GM21515 (cell line): ENCODE results near the gene CLTCL1.
"Not testable (repeated sequence)": the region's sequence is repeated elsewhere in the genome, so short reads cannot be mapped to it uniquely, and the experiment has no call there.

Experiments used
- ATAC-seq: cut with Tn5 transposase; IDR thresholded peaks from one replicate; pipeline ENCODE4 v1.9.1; 2021; ENCODE audit not compliant: unreplicated experiment

CLTCL1 gene

DNA sequence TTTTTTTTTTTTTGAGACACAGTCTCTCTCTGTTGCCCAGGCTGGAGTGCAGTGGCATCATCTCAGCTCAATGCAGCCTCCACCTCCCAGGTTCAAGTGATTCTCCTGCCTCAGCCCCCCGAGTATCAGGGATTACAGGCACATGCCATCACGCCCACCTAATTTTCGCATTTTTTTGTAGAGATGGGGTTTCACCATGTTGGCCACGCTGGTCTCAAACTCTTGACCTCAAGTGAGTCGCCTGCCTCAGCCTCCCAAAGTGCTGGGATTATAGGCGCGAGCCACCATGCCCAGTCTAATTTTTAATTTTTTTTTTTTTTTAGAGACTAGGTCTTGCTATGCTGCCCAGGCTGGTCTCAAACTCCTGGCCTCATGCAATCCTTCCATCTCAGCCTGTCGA is 35.2 kb downstream of the CLTCL1 start:
- ATAC-seq: not testable (repeated sequence)

DNA sequence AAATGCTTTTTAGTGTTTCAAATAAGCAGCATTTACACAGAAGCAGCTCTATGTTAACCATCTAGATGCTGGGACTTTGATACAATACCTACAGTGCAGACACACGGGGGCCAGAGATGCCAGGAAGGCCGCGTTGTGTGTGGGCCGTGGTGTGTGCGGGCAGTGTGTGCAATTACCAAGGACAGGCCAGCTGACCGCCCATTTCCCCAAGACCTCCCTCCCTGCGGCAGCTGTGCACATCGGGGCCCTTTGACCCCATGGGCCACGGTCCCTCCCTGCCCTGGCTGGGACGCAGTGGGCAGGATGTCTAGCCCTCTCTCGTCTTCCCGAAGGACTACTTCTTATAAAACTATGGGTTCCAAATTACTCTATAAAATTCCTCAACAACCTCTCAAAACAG is 38.4 kb downstream of the CLTCL1 start:
- ATAC-seq: no peak

DNA sequence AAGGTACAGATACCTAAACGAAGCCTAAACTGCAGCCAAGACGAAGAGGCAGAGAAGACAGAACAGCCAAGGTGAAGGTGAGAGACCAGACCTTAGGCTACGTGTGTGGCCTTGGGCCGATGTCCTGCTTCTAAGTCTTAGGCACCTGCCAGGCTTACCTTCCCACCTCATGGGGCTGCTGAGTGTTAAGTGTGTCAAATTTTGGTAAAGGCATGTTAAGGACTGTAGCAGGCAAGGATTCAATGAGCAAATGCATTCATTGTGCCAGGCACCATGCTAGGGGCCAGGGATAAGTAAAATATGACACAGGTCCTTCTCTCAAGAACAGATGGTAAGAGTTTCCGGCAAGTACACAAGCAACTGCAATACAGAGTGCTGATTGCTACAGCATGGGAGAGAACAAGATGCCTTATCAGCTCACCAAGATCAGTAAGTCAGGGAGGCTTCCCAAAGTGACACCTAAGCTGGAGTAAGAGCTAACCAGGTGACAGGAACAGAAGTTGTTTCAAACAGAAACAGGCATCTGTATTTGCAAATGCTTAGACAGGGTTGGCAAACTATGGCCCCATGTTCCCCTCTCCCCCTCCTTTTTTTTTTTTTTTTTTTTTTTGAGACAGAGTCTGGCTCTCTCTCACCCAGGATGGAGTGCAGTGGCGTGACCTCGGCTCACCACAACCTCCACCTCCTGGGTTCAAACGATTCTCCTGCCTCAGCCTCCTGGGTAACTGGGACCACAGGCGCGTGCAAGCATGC is 46.7 kb downstream of the CLTCL1 start:
- ATAC-seq: no peak

DNA sequence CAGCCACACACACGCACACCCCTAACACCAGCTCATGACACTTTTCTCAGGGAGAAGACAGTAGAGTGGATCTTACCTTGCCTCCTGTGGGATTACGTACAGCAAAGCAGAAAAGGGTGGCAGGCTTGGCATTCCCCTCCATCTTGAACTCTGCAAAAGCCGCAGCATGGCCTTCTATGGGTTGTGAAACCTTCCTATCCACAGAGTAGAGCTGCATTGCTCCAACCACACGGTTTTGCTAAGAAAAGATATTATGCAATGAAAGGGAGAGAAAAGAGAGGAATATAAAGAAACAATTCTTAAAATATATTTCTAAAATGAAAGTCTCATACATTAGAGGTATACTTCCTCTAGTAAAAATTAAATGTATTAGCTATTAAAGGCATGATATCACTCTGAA is 48.8 kb downstream of the CLTCL1 start:
- ATAC-seq: no peak

DNA sequence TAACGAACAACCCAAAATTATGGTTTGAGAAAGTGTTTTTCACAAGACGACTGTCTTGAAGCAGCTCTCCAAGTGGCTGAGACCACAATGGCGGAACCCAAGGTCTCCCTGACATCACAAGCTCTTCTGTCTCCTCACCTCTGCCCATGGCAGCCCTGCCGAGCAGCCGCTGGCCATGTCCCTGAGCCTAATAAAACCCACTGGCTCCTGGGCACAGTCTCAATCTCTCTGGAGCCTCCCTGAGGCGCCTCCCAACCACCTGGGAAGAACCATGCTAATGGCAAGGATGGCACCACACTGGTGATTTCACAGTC is 50.0 kb downstream of the CLTCL1 start:
- no peak for ATAC-seq

DNA sequence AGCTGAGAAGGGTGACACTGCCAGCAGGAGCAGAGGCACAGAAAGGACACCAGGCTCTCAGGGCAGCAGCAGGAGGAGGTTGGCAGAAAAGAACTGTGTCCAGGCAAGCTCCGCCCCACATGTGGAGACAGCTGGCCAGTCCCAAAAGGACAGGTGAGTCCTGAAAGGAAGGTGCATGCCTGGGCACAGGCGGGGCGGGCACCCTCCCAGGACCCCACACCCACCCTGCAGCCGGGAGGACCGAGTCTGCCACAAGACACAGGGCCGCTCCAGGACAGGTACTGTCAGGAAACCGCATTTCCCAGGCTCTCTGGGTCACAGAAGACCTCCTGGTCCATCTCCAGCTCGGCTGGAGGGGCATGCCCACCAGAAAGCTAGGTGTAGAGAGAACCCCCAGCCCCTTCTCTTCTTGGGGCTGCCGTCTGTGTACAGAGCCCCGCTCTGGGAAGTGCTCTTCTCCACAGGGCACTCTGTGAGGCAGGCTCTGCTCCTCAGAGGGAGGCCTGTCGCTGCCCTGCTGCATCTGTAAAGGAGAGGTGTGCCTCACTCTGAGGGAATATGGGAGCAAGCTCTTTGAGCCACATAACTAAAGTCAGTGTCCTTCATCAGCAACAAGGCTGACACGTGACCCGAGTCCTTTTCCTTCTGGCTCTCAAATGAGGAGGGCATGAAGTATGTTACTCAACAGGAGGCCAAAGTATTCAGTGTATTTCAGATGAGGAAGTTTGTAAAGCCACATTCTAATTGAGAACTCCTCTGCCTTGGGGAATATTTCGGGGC is 50.5 kb downstream of the CLTCL1 start:
- ATAC-seq: no peak

DNA sequence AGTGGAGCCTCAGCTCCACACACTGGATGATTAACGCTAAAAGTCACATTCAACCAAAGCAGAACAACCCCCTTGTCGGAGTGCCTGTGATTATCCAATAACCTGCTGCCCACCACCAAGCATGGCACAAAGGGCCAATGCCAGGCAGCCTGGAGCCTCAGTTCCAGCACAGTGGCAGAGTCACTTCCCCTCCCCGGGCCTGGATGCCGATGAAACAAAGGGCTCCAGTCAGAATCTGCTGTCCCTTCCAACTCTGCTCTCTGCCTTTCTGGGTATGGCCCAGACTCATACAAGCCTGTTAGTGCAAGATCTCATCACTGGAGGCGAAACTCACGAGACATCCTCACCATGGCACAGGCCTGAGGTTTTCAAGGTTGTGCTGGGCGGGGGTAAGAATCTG is 52.1 kb downstream of the CLTCL1 start:
- no peak for ATAC-seq

DNA sequence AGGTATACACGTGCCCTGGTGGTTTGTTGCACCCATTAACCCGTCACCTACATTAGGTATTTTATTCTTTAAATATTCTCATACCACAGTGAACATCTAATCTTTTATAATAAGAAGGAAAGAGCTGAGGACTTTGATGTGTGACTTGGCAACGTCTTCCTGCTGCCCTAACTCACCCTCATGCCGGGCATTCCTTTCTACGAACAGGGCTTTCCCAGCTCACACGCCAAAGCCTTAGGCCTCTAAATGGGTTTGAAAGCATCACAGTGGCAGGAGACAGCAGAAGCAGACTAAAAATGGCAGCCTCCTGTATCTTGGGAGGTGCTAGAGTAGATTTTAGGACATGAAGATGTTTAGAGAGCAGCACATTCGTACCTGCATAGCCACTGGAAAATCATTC is 52.6 kb downstream of the CLTCL1 start:
- no peak for ATAC-seq

DNA sequence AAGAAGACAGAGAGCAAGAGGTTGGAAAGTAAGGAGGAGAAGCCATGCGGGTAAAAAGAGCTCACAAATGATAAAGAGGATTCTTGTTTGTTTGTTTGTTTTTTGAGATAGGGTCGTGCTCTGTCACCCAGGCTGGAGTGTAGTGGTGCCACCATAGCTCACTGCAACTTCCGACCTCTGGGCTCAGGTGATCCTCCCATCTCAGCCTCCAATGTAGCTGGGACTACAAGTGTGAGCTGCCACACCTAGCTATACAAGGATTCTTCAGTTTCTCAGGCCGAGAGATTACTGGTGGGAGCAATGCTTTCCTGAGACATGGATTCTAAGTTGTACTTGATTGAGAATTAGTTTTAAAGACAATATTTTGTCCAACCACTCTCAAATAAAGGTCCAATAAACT is 55.6 kb downstream of the CLTCL1 start:
- ATAC-seq: no peak

DNA sequence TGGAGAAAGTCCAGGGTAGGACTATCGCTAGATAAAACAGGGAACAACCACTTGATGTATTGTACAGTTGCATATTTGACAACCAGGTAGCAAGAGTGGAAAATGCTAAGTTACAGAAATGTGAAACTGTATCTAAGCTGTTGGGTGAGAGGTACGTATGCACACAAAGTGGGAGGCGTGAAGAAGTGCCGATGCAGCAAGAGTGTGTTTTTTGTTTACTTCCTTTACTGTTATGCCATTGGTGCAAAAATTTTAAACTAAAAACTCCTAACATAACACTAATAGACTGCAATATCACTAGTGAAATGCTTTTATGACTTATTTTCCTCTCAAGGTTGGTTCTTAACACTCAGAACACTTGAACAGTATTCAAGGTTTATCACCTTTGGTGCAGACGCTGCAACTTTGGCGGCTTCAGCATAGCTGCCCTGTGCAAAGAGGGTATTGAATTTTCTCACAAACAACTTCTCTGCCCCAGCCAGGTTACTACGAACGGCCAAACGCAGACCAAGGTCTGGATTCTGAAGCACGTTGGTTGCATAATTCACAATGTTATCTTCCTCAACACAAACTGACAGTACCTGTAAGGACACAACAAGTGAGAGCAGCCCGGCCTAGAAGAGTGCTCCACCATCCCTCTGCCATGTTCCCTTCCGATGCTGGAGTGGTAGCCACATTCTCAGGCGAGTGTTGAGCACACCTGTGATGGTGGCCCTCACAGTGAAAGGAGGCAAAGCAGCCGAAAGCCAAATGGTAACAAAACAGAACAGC is 57.2 kb downstream of the CLTCL1 start:
- no peak for ATAC-seq

DNA sequence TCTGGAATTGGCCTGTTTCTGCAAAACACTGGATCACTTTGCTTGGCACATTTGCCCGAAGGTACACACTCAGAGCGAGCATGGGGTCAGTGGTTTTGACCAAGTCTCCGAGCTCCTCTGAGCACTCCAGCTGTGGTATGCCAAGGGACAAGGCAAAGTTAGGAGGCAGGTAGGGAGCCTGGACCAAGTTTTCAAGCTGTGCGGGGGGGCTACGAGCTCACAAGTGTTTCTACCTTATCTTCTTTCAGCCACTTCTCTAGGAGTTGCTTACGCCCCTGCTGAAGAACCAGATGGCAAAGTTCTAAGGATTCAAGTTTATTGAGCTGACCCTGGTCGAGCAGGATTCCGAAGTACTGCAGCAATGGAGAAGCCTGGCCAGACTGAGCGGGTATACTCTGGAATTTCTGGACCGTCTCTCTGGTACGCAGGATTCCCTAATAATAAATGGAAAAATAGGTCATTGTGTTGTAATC is 58.3 kb downstream of the CLTCL1 start:
- ATAC-seq: no peak

DNA sequence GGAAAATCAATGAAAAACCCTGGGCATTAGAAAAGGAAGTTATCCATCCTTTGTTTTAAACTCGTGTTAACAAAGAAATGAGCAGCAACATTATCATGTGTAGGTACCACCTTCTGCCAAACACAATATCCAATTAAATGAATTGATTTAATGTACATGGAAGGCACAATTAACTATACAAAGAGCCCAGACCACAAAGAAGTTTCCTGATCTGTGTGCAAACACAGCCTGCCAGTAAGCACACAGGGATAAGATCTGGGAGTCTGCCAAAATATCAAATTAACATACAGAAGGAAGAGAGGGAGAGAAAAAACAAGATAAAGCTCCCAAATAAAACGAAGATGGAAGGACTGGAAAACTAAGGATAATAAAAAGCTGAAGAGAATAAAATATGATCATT is 58.9 kb downstream of the CLTCL1 start:
- no peak for ATAC-seq

DNA sequence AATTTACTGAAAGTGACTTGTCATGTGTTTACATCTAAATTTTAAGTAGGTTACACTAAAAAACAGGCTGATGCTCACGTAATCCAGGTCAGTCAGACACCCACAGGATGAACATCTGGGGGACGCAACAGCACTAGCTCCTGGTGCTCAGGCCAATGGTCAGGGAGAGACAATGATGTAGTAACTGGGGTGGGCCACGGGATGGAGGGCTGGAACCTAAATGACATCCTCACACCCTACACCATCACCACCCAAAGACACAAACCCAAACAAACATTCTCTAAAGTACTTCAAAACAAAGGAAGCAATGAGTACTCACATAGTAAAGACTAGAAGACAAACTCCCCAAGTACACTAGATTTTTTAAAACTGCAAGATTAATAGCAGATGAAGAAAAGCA is 59.5 kb downstream of the CLTCL1 start:
- no peak for ATAC-seq

DNA sequence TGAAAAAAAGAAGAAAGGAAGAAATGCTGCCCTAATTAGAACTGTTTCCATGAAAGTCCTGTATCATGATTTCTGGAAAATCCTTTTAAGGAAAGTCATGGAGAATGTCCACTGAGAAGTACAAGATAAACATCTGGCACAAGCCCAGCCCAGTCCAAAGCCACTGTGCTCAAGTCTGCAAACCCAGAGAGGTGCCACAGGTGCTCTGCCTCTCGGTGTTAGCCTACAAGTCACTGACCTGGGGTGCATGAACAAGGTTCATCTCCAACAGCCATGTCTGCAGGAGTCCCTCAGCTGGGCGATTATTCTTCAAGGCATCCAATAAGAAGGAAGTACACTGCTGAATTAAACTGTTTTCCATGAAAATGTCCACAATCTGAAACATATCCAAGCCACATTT is 61.9 kb downstream of the CLTCL1 start:
- ATAC-seq: no peak

DNA sequence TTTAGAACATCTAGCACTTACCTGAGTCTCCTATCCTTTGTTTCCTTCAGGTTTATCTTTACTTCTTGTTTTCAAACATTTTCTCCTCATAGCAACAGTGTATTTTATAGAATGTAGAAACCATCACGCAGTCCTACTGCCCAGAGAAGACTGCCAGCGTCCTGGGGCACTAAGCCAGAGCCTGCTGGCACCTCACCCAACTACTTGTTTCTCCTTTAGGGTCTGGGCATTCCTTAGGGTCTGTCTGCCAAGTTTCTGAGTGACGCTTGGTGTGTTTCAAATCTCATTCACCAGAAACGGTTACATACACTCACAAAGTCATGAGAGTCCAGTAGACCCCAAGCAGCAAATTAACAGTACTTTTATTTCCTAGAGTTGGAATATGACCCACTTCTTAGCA is 63.3 kb downstream of the CLTCL1 start:
- ATAC-seq: no peak

DNA sequence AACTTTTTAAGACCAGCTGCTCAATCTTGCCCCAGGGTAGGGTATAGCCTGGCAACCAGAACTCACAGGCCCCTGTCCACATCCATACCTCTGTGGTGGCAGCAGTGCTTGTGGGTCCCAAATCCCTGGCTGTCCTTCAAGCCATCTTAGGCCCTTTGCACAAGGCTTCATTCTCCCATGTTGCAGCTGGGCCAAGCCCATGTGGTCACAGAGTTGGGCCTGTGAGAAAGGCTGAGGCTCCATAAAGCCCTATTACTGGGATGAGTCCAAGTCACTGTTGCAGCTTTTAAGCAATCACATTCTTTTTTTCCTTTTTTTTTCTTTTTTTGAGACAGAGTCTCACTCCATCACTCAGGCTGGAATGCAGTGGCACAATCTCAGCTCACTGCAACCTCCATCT is 65.1 kb downstream of the CLTCL1 start:
- no peak for ATAC-seq

DNA sequence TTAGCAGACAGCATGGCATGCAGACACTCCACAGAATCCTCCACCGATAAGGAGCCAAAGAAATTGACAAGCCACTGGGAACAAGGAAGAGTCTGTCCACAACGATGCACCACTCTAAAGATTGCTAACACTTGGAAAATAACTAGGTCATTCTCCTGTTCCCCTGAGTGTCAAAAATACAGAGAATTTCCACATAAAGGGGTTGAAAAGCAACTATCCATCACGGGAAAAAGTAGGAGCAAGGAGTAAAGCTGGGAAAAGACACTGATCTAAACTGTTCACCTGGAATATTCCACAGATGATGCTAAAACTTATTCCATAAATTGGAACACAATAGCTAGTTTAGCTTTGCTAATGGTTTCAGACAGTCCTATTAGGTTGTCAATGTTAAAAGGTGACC is 66.0 kb downstream of the CLTCL1 start:
- no peak for ATAC-seq

DNA sequence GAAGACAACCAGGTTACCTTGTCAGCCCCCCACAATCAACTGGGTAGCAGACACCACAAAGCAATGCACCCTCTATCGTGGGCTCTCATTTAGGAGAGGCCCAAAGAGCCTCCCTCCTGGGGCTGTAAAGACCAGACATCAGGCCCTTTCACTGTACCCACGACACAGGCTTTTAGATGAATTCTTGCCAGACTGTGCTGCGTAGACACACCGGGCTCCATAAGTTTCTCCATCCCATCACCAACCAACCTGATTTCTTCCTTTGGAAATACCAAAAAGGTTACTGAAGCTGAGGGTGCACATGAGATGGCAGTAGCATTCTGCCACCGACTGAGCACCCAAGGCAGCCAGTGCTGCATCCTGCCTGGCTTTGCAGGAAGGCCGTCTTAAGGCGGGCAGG is 66.5 kb downstream of the CLTCL1 start:
- ATAC-seq: no peak

DNA sequence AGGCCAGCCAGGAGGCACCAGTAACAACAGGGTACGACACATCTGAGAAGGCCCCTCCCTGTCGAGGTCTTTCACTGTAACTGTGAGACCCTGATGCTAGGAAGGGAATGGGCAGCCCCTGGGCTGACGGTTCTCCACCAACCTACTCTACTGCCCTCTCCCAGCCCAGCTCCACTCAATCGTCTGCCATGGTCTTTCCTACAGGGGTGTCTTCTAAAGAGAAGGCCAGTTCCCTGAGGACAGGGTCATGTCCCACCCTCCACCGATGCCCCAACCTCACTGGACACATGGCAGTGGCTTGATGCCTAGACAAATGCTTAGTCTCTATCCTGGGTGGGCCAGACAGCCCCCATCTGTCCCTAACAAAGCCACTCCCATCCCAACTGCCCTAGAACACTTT is 67.0 kb downstream of the CLTCL1 start:
- no peak for ATAC-seq

DNA sequence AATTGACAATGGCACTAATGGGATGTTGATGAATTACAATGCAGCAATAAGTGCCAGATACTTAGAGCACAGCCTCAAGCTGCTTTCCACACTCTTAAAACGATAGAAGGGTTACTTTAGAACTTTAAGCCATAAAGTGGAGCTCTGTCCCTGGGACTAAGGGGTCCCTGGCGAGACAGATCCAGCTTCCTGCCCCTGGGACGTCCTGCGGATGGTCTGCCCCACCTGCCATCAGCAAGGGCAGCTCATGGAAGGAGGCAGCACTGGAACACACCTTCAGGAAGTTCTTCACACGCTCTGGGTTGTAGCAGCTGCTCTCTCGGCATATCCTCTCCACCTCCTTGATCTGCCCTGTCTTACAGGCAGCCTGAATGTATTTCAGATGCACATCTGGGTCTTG is 67.9 kb downstream of the CLTCL1 start:
- ATAC-seq: no peak

DNA sequence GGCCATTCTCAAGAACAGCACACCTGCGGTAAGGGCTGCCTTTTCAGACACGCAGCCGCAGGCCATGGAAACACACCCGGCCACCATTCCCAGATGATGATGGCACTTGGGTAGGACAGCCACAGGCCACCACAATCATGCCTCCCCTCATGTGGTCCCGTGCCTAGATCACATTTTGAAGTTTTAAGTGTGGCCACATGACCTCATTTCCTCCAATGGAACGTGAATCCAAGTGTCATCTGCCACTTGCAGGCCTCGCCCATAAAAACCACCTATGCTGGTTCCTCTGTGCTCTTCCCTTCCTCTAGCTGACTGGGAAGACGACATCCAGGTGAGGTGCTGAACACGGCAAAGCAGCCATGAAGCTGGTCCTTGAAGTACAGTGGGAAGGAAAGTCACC is 68.4 kb downstream of the CLTCL1 start:
- ATAC-seq: no peak
